ENCODE results near the gene ITPK1.
"Not testable (repeated sequence)": the region's sequence is repeated elsewhere in the genome, so short reads cannot be mapped to it uniquely, and the experiment has no call there.

Gene ITPK1

DNA sequence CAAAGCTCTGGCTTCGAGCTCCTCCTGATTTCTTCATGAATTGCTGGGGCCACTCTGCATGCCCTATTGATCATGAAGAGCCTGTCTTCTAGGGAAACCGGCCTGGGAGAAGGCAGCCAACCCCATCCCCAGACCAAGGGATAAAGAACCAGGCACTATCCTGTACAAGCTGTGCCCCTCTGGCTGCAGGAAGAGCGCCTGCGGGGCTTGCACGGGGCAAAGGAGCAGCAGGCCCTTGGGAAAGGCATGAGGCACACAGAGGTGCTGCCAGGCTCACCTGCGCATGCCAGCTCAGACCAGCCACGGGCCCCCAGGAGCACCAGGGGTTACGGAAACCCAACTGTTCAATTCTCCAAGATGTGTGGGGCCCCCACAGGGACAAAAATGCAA lies 2.1 kb downstream of the ITPK1 start:
- no peak for ATAC-seq
- Mint-ChIP-seq H3K9me3 (no peaks in the 10 kb centered on the region), H3K4me1 (peaks cover 65% of the 10 kb centered on the region), H3K4me3 (peak overlapping the region; percentile 83 to 94), H3K27ac (peak overlapping the region in 1 of 2 donors; percentile 82), H3K27me3 (no peaks in the 10 kb centered on the region)
- peak; percentile 18 to 26 for DNase-seq

DNA sequence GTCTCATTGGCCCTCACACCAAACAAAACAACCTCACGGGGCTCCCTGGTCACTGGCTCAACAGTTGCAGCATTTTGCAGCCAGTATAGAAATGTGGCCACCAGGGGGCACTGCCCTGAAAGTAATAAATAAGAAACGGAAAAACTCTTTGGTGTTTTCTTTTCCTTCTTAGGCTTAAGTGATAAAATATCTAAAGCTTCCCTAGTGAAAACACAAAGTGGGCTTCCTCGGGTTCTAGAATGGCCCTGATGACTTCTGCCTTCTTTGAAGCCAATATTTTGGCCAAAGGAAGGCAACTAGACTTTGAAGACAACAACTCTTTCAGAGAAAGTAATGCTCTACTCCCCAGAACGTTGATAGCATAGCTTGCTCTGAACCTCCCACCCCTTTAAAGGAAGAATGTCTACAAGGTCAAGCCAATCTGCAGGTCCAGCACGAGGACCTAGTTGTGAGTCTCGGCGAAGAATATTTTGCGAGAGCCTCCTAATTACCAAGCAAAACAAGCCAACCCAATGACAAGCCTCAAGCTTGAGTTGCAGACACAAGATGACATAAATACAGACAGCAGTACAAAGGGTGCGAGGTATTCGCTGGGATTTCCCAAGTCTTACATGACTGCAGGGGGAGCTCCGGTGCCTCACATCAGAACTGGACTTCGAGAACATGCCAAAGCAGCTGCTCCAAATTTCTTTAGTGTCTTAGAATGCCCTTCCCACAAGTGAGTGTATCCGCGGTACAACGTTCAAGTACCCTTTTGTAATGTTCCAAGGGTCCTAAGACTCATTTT lies 2.6 kb downstream of the ITPK1 start:
- H3K9me3 Mint-ChIP-seq: no peaks in the 10 kb centered on the region
- DNase-seq (peak; percentile 68), ATAC-seq (peak; percentile 46)
- peaks cover 71% of the 10 kb centered on the region for H3K4me1 Mint-ChIP-seq
- no peaks in the 10 kb centered on the region for H3K27me3 Mint-ChIP-seq
- H3K27ac Mint-ChIP-seq: peak overlapping the region in 1 of 2 donors; percentile 82
- peak overlapping the region; percentile 83 to 94 for H3K4me3 Mint-ChIP-seq

DNA sequence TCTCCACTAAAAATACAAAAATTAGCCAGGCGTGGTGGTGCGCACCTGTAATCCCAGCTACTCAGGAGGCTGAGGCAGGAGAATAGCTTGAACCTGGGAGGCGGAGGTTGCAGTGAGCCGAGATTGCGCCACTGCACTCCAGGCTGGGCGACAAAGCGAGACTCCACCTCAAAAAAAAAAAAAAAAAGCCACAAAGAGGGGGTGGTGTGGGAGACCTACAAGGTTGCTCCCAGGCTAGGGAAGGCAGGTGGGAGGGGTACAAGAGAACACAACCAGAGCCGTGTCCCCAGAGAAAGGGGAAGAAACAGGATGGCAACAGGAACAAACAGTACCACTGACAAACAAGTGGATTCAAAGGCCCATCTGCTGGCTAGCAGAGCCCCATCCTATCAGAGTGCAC lies 4.2 kb downstream of the ITPK1 start:
- Mint-ChIP-seq H3K4me1 (peaks cover 82% of the 10 kb centered on the region), H3K27ac (peak overlapping the region; percentile 33 to 42)
- H3K27me3 Mint-ChIP-seq, H3K9me3 Mint-ChIP-seq, H3K4me3 Mint-ChIP-seq, DNase-seq, ATAC-seq: not testable (repeated sequence)

DNA sequence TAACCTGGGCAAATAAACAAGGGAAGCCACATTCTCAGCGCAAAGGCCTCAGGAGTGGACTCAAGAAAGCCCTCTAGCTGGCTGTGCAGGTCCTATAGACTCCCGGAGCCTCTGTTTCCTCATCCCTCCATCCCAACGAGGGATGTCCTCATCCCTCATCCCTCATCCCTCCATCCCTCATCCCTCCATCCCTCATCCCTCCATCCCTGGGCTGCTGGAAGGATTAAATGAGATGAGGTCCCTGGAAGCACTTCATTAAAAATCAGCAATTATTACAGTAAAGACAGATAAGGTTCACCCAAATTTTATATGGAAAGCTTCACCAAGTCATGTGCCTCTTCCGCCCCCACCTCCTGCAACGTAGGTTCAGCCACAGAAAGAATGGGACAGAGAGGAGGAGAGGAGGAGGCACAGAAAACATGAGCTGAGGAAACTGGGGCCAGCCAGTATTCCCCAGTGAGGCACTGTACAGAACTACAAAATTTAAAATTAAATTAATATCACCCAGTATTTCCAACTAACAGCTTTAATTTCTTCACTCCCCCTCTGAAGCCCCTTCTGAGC lies 4.8 kb downstream of the ITPK1 start:
- peaks cover 84% of the 10 kb centered on the region for H3K4me1 Mint-ChIP-seq
- H3K27ac Mint-ChIP-seq: peak overlapping the region in 1 of 2 donors; percentile 42
- H3K9me3 Mint-ChIP-seq: no peaks in the 10 kb centered on the region
- H3K4me3 Mint-ChIP-seq: no peak overlapping the region
- H3K27me3 Mint-ChIP-seq: no peaks in the 10 kb centered on the region
- no peak for DNase-seq
- ATAC-seq: no peak

DNA sequence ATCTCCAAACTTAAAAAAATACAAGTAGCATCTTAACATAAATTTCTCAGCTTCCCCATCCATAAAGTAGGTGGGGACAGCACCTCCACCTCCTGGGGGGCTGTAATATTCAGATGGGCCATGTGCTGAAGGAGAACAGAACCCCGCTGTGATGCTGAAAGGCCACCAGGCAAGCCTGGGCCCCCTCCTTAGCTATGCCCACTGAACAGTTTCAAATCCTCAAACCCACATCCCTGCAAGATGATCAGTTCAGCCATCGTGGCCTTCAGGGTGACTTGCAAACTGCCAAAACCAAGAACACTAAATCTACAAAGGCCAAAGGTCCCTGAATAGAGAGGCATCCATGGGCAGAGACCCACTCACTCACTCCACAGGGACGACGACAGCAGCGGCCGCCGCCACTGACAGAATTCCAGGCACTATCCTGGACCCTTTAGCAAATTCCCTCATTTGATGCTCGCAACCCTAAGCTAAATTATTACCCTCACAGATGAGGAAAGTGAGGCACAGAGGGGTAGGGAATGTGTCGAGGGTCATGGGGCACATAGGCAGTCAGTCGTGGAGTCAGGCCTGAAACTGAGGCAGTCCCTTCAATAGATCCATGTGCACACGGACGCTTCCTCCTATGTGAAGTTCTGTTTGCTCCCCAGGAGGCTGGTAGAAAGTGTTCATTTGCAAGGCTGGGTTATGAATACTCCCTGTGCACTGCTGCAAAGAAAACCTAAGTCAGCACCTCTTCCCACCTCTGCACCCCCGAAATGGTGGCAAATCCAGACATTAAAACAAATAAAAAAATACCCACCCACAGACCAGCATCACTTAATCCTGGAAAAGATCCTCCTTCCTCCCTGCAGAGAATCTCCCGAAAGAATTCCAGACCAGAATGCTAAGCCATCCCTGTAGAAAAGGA lies 5.9 kb downstream of the ITPK1 start:
- DNase-seq (no peak), ATAC-seq (no peak)
- peak overlapping the region in 1 of 2 donors; percentile 38 for H3K27ac Mint-ChIP-seq
- no peaks in the 10 kb centered on the region for H3K9me3 Mint-ChIP-seq
- peaks cover 95% of the 10 kb centered on the region for H3K4me1 Mint-ChIP-seq
- no peaks in the 10 kb centered on the region for H3K27me3 Mint-ChIP-seq
- H3K4me3 Mint-ChIP-seq: peak overlapping the region in 1 of 2 donors; percentile 8

DNA sequence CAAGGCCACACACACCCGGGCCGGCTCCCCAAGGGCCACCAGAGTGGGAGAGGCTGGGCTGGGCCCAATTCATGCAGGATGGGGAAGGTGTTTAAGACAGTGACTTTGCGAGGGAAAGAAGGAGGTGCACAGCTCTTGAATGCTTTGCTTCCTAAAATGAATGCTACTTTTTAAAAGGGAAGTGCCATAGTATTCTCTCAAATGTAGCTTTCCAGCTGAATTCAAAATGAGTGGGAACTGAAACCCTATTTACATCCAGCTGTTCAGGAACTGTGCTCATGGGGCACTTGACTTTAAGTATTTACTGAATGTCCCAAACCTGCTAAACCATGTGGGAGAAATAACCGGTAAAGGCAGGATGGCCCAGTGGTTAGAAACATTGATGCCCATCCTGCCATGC lies 7.6 kb downstream of the ITPK1 start:
- Mint-ChIP-seq H3K9me3 (no peaks in the 10 kb centered on the region), H3K27ac (no peak overlapping the region), H3K4me3 (no peak overlapping the region), H3K4me1 (peaks cover 99% of the 10 kb centered on the region), H3K27me3 (no peaks in the 10 kb centered on the region)
- DNase-seq (no peak), ATAC-seq (no peak)

DNA sequence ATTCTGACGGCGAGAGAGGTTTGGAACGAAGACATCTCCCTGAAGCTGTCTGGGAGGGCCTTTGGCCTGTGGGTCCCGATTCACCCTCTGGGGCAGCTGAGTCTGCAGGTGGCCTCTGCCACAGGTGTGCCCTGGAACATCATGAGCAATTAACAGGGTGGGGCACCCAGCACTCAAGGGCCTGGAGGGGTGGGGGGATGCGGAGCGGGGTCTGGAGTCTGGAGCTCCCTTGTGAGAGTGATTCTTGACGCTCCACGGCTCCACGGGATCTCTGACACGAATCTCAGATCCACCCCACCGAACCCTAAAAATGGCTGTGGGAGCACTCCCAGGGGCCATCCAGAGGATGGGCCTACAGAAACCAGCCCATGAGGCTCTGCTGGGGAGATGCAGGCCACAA lies 8.3 kb downstream of the ITPK1 start:
- no peaks in the 10 kb centered on the region for H3K9me3 Mint-ChIP-seq
- peaks cover 97% of the 10 kb centered on the region for H3K4me1 Mint-ChIP-seq
- DNase-seq: no peak
- no peak overlapping the region for H3K27ac Mint-ChIP-seq
- H3K27me3 Mint-ChIP-seq: no peaks in the 10 kb centered on the region
- no peak for ATAC-seq
- H3K4me3 Mint-ChIP-seq: no peak overlapping the region

DNA sequence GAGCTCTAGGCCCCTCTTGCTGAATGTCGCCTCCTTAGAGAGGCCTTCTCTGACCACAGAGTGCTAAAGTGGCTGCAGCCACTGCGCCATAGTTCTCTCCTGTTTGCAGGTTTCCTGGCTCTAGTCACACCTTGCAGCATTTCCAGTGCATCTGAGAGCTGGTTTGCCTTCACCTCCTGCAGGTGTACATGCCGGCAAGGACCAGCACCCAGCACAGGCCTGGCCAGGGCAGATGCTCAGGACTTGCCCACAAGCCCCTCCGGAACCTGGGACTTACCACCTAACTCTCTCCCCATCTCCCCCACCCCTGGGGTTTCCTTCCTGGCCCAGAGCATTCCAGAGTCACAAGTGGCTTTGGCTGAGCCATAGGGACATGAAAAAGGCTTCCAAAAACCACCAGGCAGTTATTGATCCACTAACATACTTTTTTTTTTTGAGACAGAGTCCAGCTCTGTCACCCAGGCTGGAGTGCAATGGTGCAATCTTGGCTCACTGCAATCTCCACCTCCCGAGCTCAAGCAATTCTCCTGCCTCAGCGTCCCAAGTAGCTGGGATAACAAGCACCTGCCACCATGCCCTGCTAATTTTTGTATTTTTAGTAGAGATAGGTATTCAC lies 9.1 kb downstream of the ITPK1 start:
- Mint-ChIP-seq H3K9me3 (no peaks in the 10 kb centered on the region), H3K27ac (no peak overlapping the region), H3K4me1 (peaks cover 98% of the 10 kb centered on the region), H3K4me3 (no peak overlapping the region), H3K27me3 (no peaks in the 10 kb centered on the region)
- DNase-seq (no peak), ATAC-seq (no peak)

DNA sequence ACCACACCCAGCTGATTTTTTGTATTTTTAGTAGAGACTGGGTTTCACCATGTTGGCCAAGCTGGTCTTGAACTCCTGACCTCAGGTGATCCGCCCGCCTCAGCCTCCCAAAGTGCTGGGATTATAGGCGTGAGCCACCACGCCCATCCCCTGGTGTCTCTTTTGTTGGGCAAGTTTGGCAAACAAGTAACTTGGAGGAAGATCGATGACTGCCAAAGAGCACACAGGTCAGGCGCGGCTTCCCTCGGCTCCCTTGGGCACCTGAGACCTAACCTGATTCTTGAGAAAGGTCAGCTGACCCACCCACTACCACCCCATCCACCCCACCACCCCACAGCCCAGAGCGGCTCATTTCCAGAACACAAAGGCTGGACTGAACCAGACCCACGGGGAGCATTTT lies 9.9 kb downstream of the ITPK1 start:
- Mint-ChIP-seq H3K4me1 (peaks cover 98% of the 10 kb centered on the region), H3K27ac (peak overlapping the region in 1 of 2 donors; percentile 57)
- not testable (repeated sequence) for H3K4me3 Mint-ChIP-seq, H3K27me3 Mint-ChIP-seq, H3K9me3 Mint-ChIP-seq, ATAC-seq, DNase-seq

DNA sequence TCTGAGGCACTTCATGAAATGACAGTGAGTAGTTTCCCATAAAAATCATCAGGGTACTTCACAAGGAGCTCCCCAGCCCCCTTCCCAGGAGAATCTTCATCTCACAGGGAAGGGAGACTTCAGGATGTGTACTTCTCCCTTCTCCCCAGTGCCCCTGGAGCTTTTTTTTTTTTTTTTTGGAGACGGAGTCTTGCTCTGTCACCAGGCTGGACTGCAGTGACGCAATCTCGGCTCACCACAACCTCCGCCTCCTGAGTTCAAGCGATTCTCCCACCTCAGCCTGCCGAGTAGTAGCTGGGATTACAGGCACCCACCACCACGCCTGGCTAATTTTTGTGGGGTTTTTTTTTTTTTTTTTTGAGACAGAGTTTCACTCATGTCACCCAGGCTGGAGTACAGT lies 10.4 kb downstream of the ITPK1 start:
- H3K4me3 Mint-ChIP-seq: no peak overlapping the region
- H3K9me3 Mint-ChIP-seq: no peaks in the 10 kb centered on the region
- no peaks in the 10 kb centered on the region for H3K27me3 Mint-ChIP-seq
- no peak for DNase-seq
- H3K27ac Mint-ChIP-seq: no peak overlapping the region
- ATAC-seq: no peak
- peaks cover 98% of the 10 kb centered on the region for H3K4me1 Mint-ChIP-seq

DNA sequence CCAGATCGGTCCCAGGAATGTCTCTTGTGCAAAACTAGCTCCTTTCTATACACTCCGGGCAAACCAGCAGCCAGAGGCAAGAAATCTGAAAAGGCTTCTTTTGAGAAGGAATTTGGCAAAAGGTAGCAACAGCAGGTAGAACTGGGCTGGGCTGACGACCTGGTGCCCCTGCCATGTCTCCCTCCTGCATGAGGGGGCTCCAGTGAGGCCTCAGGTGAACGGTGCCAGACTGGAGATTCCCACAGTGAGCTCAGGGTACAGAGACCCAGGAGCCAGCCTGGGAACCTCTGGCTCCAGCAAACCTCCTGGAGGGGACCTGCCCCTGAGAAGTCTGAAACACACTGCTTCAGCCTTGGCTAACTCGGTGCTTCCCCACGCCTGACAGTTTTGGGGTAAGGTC lies 10.8 kb downstream of the ITPK1 start:
- no peaks in the 10 kb centered on the region for H3K27me3 Mint-ChIP-seq
- no peak for DNase-seq
- H3K27ac Mint-ChIP-seq: peak overlapping the region; percentile 7 to 27
- ATAC-seq: no peak
- H3K4me1 Mint-ChIP-seq: peaks cover 98% of the 10 kb centered on the region
- H3K9me3 Mint-ChIP-seq: no peaks in the 10 kb centered on the region
- peak overlapping the region in 1 of 2 donors; percentile 10 for H3K4me3 Mint-ChIP-seq

DNA sequence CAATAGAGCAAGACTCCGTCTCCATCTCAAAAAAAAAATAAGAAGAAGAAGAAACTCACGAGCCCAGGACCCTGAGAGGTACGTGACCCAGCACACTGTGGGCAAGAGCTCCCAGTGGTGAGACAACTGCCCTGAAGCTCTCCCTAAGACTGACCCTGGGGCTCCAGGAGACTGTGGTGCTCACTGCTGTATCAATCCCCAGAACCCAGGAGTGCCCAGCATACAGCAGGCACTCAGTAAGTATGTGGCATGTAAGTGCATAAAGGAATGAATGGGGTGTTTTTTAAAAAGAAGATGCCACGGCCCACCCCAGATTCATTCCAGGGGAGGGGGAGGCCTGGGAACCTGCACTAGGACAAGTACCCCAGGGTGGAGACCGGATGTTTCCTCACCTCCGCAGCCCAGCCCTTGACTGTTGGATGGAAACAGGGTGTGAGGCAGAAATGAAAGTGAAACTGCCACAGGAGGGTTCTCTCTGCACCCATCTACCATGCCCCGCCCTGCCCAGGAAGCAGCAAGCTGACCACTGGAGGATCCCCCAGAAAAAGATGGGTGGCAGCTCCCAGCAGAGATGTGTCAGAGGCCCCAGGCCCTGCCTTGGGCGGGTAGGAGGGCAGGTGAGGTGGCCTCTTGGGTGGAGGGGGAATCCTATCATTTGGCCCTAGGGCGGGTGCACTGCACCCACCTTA lies 12.2 kb downstream of the ITPK1 start:
- no peaks in the 10 kb centered on the region for H3K9me3 Mint-ChIP-seq
- peaks cover 87% of the 10 kb centered on the region for H3K4me1 Mint-ChIP-seq
- ATAC-seq (peak; percentile 98), DNase-seq (peak; percentile 63 to 79)
- no peaks in the 10 kb centered on the region for H3K27me3 Mint-ChIP-seq
- peak overlapping the region; percentile 88 to 95 for H3K27ac Mint-ChIP-seq
- H3K4me3 Mint-ChIP-seq: peak overlapping the region; percentile 66 to 95

DNA sequence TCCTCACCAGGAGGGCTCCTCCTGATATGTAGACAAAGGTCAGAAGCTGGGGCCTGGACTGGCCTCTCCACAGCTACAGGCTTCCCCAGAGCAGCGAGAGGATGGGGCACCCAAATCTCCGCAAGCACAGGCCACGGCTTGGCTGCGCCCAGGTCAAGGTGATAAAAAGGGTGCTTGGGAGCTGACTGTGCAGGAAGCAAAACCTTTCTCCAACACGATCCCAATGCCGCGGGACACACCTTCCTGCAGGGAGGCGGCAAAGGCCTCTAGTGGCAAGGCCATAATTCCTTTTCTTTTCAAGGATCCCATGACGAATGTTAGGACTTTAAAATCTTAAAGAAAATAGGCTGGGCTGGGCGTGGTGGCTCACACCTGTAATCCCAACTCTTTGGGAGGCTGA lies 13.6 kb downstream of the ITPK1 start:
- Mint-ChIP-seq H3K9me3 (no peaks in the 10 kb centered on the region), H3K27ac (no peak overlapping the region), H3K4me3 (no peak overlapping the region), H3K4me1 (peaks cover 78% of the 10 kb centered on the region), H3K27me3 (no peaks in the 10 kb centered on the region)
- ATAC-seq: no peak
- no peak for DNase-seq

DNA sequence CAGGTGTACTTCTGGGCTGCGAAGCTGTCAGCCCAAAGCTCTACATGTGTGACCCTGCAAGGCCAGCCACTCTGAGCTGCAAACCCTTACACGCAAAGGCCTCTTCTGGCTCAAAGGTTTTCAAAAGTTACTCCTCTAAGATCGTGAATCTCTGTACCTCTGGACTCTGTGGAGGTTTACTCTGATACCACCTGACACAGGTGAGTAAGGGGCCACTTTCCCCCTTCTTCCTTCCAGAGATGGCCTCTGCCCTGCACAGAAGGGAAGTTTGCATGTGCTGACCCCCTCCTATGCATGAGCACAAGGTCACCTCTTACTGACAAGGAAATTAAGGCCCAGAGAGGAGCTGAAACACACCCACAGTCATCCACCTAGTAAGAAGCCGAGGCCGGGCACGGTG lies 14.5 kb downstream of the ITPK1 start:
- ATAC-seq (no peak), DNase-seq (no peak)
- Mint-ChIP-seq H3K27ac (peak overlapping the region in 1 of 2 donors; percentile 61), H3K4me3 (no peak overlapping the region), H3K27me3 (no peaks in the 10 kb centered on the region), H3K9me3 (no peaks in the 10 kb centered on the region), H3K4me1 (peaks cover 78% of the 10 kb centered on the region)

DNA sequence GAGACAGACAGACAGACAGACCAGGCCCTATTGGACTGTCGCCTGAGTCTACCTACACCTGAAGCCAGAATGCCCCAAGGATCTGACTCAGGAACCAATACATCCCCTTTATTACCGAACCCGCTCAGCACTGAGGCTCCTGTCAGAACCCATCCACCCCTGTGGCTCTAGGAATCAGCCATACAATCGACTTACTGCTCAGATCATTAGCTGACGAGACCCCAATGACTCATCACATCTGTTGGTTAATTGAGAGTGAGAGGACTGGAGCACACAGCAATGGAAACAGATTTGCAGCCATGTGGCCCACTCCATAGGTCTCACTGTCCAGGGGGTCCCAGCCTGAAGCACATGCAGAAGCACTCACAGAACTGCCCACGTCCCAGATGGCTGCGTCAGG lies 15.2 kb downstream of the ITPK1 start:
- Mint-ChIP-seq H3K4me3 (no peak overlapping the region), H3K27ac (peak overlapping the region in 1 of 2 donors; percentile 47), H3K9me3 (no peaks in the 10 kb centered on the region), H3K27me3 (no peaks in the 10 kb centered on the region), H3K4me1 (peaks cover 78% of the 10 kb centered on the region)
- no peak for DNase-seq
- no peak for ATAC-seq

Measured in stimulated activated naive CD8-positive, alpha-beta T cell treated with anti-CD3 and anti-CD28 coated beads, Interleukin-15, amount 100 ng/mL, for 72 hours (primary cell).